Measurements from ENCODE around the gene UCKL1.

Gene UCKL1

GRCh38 chr20:63955281-63955826 is 862 bp downstream of the UCKL1 start:
- Histone ChIP-seq H3K36me3 (ENCODE audit: insufficient read depth, low read length) (no peaks in the 10 kb centered on the region), H3K27me3 (ENCODE audit: control insufficient read depth in 1 of 2, insufficient read depth in 2 of 2, low read length in 2 of 2) (no peaks in the 10 kb centered on the region), H3K4me3 (ENCODE audit: low read depth in 1 of 2, low read length in 2 of 2) (peak overlapping the region; percentile 61 to 86), H3K9me3 (ENCODE audit: low read length) (no peaks in the 10 kb centered on the region), H3K4me1 (ENCODE audit: insufficient read depth, low read length) (peaks cover 55% of the 10 kb centered on the region), H3K27ac (ENCODE audit: low read depth, low read length) (peak overlapping the region; percentile 93), H3K9ac (ENCODE audit: low read length) (peak overlapping the region; percentile 53)

GRCh38 chr20:63953764-63954429 is 2.3 kb downstream of the UCKL1 start:
- Histone ChIP-seq H3K4me1 (ENCODE audit: insufficient read depth, low read length) (peaks cover 69% of the 10 kb centered on the region), H3K27ac (ENCODE audit: low read depth, low read length) (peak overlapping the region; percentile 63), H3K9me3 (ENCODE audit: low read length) (no peaks in the 10 kb centered on the region), H3K4me3 (ENCODE audit: low read depth in 1 of 2, low read length in 2 of 2) (peak overlapping the region in 1 of 2 donors; percentile 86), H3K36me3 (ENCODE audit: insufficient read depth, low read length) (no peaks in the 10 kb centered on the region), H3K27me3 (ENCODE audit: control insufficient read depth in 1 of 2, insufficient read depth in 2 of 2, low read length in 2 of 2) (no peaks in the 10 kb centered on the region), H3K9ac (ENCODE audit: low read length) (no peak overlapping the region)

GRCh38 chr20:63952769-63953168 is 3.4 kb downstream of the UCKL1 start:
- peak overlapping the region; percentile 5 for H3K9ac ChIP-seq (ENCODE audit: low read length)
- peak overlapping the region in 1 of 2 donors; percentile 18 for H3K4me3 ChIP-seq (ENCODE audit: low read depth in 1 of 2, low read length in 2 of 2)
- peak overlapping the region; percentile 54 for H3K27ac ChIP-seq (ENCODE audit: low read depth, low read length)
- H3K27me3 ChIP-seq (ENCODE audit: control insufficient read depth in 1 of 2, insufficient read depth in 2 of 2, low read length in 2 of 2): no peaks in the 10 kb centered on the region
- no peaks in the 10 kb centered on the region for H3K9me3 ChIP-seq (ENCODE audit: low read length)
- no peaks in the 10 kb centered on the region for H3K36me3 ChIP-seq (ENCODE audit: insufficient read depth, low read length)
- peaks cover 79% of the 10 kb centered on the region for H3K4me1 ChIP-seq (ENCODE audit: insufficient read depth, low read length)

GRCh38 chr20:63952210-63952535 is 4.0 kb downstream of the UCKL1 start:
- Histone ChIP-seq H3K4me3 (ENCODE audit: low read depth in 1 of 2, low read length in 2 of 2) (peak overlapping the region in 1 of 2 donors; percentile 18), H3K4me1 (ENCODE audit: insufficient read depth, low read length) (peaks cover 78% of the 10 kb centered on the region), H3K9ac (ENCODE audit: low read length) (peak overlapping the region; percentile 5), H3K9me3 (ENCODE audit: low read length) (no peaks in the 10 kb centered on the region), H3K27ac (ENCODE audit: low read depth, low read length) (peak overlapping the region; percentile 72), H3K36me3 (ENCODE audit: insufficient read depth, low read length) (no peaks in the 10 kb centered on the region), H3K27me3 (ENCODE audit: control insufficient read depth in 1 of 2, insufficient read depth in 2 of 2, low read length in 2 of 2) (no peaks in the 10 kb centered on the region)

- Histone ChIP-seq H3K4me3 (ENCODE audit: low read depth in 1 of 2, low read length in 2 of 2) (peak overlapping the region in 1 of 2 donors; percentile 37), H3K9ac (ENCODE audit: low read length) (peak overlapping the region; percentile 5), H3K9me3 (ENCODE audit: low read length) (no peaks in the 10 kb centered on the region), H3K4me1 (ENCODE audit: insufficient read depth, low read length) (peaks cover 81% of the 10 kb centered on the region), H3K27me3 (ENCODE audit: control insufficient read depth in 1 of 2, insufficient read depth in 2 of 2, low read length in 2 of 2) (no peaks in the 10 kb centered on the region), H3K27ac (ENCODE audit: low read depth, low read length) (peak overlapping the region; percentile 87), H3K36me3 (ENCODE audit: insufficient read depth, low read length) (no peaks in the 10 kb centered on the region)
Observed at GRCh38 chr20:63951398-63952209, 4.6 kb downstream of the UCKL1 start.

- H3K36me3 ChIP-seq (ENCODE audit: insufficient read depth, low read length): no peaks in the 10 kb centered on the region
- peaks cover 81% of the 10 kb centered on the region for H3K4me1 ChIP-seq (ENCODE audit: insufficient read depth, low read length)
- H3K27me3 ChIP-seq (ENCODE audit: control insufficient read depth in 1 of 2, insufficient read depth in 2 of 2, low read length in 2 of 2): no peaks in the 10 kb centered on the region
- peak overlapping the region in 1 of 2 donors; percentile 37 for H3K4me3 ChIP-seq (ENCODE audit: low read depth in 1 of 2, low read length in 2 of 2)
- H3K27ac ChIP-seq (ENCODE audit: low read depth, low read length): peak overlapping the region; percentile 87
- no peaks in the 10 kb centered on the region for H3K9me3 ChIP-seq (ENCODE audit: low read length)
- H3K9ac ChIP-seq (ENCODE audit: low read length): no peak overlapping the region
Observed at GRCh38 chr20:63950701-63951397, 5.4 kb downstream of the UCKL1 start.

- Histone ChIP-seq H3K27me3 (ENCODE audit: control insufficient read depth in 1 of 2, insufficient read depth in 2 of 2, low read length in 2 of 2) (no peaks in the 10 kb centered on the region), H3K4me3 (ENCODE audit: low read depth in 1 of 2, low read length in 2 of 2) (no peak overlapping the region), H3K27ac (ENCODE audit: low read depth, low read length) (peak overlapping the region; percentile 87), H3K9me3 (ENCODE audit: low read length) (no peaks in the 10 kb centered on the region), H3K36me3 (ENCODE audit: insufficient read depth, low read length) (peaks cover 23% of the 10 kb centered on the region), H3K4me1 (ENCODE audit: insufficient read depth, low read length) (peaks cover 58% of the 10 kb centered on the region), H3K9ac (ENCODE audit: low read length) (no peak overlapping the region)
Observed at GRCh38 chr20:63947638-63948456, 8.4 kb downstream of the UCKL1 start.

- peaks cover 51% of the 10 kb centered on the region for H3K4me1 ChIP-seq (ENCODE audit: insufficient read depth, low read length)
- no peak overlapping the region for H3K27ac ChIP-seq (ENCODE audit: low read depth, low read length)
- no peaks in the 10 kb centered on the region for H3K27me3 ChIP-seq (ENCODE audit: control insufficient read depth in 1 of 2, insufficient read depth in 2 of 2, low read length in 2 of 2)
- H3K36me3 ChIP-seq (ENCODE audit: insufficient read depth, low read length): peaks cover 29% of the 10 kb centered on the region
- no peak overlapping the region for H3K4me3 ChIP-seq (ENCODE audit: low read depth in 1 of 2, low read length in 2 of 2)
- H3K9me3 ChIP-seq (ENCODE audit: low read length): no peaks in the 10 kb centered on the region
- no peak overlapping the region for H3K9ac ChIP-seq (ENCODE audit: low read length)
Observed at GRCh38 chr20:63946986-63947637, 9.1 kb downstream of the UCKL1 start.

GRCh38 chr20:63945921-63946920 is 10.0 kb downstream of the UCKL1 start:
- Histone ChIP-seq H3K27ac (ENCODE audit: low read depth, low read length) (no peak overlapping the region), H3K9ac (ENCODE audit: low read length) (no peak overlapping the region), H3K27me3 (ENCODE audit: control insufficient read depth in 1 of 2, insufficient read depth in 2 of 2, low read length in 2 of 2) (no peaks in the 10 kb centered on the region), H3K4me1 (ENCODE audit: insufficient read depth, low read length) (peaks cover 42% of the 10 kb centered on the region), H3K36me3 (ENCODE audit: insufficient read depth, low read length) (peaks cover 29% of the 10 kb centered on the region), H3K4me3 (ENCODE audit: low read depth in 1 of 2, low read length in 2 of 2) (no peak overlapping the region), H3K9me3 (ENCODE audit: low read length) (no peaks in the 10 kb centered on the region)
